Pons (tissue), 1 donor: ENCODE results near the gene ZSCAN5B.
"Not testable (repeated sequence)": the region's sequence is repeated elsewhere in the genome, so short reads cannot be mapped to it uniquely, and the experiment has no call there.

Experiments used
- DNase-seq: peaks from one replicate; pipeline ENCODE4 v3.0.0-alpha.2; 2016; ENCODE audit warnings: low spot score

ZSCAN5B gene

GRCh38 chr19:56175861-56176307 lies 21.7 kb downstream of the ZSCAN5B start, which contains the start of gene GALP:
TSS of gene GALP (plus strand) at chr19:56176008. CDS start at chr19:56177109, 1,101 bp downstream.
- DNase-seq, result not testable (repeated sequence)

DNA sequence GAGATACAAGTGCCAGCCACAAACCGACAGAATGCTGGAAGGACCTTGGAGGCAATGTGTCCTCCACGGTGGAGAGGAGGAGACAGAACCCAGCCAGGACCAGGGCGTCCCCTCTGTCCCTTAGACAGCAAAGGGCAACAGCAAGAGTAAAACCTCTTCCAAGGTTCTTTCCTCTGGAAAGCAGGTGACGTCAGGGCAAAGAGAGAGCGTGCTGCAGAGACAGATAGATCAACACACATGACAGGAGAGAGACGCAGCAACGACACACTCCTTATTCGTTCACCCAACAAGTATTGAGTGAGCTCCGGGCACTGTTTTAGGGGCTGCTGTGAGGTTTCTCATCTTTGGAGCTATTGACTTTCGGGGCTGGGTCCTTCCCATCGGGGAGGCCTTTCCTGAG lies 23.0 kb downstream of the ZSCAN5B start:
- no peak for DNase-seq

DNA sequence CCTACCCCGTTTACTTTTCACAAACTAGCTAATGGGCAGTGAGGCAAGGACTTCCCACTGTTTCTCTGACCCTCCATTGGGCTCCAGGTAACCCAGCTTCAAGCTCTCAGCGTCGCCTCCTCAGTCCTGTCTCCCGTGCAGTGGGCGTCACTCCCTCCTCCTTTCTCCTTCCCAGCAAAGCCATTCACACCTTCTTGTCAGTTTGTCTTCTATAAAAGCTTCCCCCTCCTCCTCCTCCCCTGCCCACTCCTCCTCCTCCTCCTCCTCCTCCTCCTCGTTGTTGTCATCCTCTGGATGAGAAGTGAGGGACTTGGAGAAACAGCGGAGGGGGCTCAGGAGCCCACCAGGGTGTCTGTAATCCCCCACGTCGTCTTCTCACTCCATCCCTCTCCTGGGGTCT lies 23.5 kb downstream of the ZSCAN5B start:
- no peak for DNase-seq

DNA sequence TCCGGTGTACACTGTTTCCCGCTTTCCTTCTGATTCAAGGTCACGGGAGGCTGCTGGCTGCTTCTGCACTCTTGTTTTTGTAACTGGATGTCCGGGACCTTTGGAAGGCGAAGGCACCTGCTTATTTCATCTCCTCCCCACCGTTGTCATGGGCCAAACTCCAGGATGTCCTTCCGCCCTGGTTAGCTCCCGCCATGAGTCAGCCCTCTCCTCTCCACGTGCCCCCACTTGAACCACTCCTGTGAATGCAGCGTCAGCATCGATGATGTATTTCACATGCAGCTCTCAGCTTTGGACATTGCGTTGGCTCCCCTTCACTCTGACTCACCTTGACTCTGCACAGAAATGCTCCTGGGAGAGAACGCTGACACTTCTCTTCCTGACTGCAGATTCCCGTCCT lies 27.3 kb downstream of the ZSCAN5B start:
- no peak for DNase-seq

DNA sequence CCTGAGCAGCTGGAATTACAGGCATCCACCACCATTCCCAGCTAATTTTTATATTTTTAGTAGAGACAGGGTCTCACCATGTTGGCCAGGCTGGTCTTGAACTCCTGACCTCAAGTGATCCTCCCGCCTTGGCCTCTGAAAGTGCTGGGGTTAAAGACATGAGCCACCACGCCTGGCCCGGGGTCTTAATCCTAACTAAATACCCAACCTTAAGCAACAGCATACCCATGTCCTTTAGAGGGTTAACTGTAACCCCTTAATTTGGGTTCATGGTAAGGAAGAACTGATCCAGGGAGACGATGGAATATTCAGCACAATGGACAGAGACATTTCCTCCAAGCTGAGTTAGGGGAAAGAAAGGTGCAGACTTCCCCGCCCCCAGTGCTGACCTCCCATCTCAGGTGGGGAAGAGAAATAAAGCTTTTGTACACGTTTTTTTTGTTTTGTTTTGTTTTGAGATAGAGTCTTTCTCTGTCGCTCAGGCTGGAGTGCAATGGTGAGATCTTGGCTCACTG lies 30.5 kb downstream of the ZSCAN5B start:
- DNase-seq, result no peak

DNA sequence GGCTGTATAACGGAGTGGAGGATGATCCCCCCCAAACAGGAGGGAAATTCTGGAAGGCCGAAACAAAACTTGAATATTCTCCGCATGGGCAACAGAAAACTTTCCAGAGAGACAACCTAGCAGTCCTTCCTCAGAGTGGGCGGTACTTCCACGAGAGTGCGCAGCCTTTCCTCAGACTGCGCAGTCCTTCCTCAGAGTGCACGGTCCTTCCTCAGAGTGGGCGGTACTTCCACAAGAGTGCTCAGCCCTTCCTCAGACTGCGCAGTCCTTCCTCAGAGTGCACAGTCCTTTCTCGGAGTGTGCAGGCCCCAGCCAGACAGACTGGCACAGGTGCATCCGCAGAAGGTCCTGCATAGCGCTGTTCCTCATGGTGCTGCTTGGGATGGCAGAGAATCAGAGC lies 34.5 kb downstream of the ZSCAN5B start:
- no peak for DNase-seq

DNA sequence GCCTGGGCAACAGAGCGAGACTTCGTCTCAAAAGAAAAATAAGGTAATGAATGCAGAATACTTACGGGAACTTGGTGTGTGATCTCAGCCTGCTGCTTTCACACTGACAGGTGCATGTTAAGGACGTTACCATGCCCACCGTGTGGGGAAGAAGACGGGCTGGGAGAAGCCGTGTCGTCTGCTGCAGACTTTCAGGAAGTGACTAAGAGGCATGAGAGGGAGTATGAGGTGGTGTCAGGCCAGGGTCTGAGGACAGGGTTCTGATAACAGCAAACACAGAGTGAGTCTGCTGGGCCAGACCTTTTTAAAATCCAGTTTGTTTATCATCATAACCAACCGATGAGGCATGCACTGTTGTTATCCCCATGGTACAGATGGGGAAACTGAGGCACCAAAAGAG lies 35.3 kb downstream of the ZSCAN5B start:
- no peak for DNase-seq

DNA sequence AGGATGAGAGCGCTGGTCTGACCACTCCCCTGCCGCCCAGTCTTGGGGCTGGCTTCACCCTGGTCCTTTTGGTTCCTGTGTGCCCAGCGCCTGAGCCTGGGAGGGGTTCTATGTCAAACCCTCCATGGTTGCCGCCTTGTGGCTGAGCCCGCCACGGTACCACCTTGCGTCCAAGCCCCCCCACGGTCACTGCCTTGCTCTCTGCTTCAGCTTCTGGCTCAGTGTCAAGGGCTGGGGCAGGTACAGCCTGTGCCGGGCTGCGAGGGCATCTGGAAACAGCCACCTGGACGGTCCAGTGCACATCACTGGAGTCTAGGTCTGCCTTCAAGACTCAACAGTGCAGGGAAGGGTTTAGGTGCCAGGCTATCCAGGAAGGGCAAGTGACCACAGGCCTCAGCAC lies 36.0 kb downstream of the ZSCAN5B start:
- DNase-seq, result no peak

DNA sequence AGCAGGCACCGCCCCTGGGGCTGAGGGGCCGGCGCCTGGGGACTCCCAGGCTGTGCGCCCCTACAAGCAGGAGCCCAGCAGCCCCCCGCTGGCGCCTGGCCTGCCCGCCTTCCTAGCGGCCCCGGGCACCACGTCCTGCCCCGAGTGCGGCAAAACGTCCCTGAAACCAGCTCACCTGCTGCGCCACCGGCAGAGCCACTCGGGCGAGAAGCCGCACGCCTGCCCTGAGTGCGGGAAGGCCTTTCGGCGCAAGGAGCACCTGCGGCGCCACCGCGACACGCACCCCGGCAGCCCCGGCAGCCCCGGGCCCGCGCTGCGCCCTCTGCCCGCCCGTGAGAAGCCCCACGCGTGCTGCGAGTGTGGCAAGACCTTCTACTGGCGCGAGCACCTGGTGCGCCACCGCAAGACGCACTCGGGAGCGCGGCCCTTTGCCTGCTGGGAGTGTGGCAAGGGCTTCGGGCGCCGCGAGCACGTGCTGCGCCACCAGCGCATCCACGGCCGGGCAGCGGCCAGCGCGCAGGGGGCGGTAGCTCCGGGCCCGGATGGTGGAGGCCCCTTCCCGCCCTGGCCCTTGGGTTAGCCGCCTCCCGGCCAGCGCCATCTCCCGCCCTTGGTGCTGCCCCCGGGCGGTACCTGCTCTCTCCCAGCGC lies 37.8 kb downstream of the ZSCAN5B start:
- no peak for DNase-seq

DNA sequence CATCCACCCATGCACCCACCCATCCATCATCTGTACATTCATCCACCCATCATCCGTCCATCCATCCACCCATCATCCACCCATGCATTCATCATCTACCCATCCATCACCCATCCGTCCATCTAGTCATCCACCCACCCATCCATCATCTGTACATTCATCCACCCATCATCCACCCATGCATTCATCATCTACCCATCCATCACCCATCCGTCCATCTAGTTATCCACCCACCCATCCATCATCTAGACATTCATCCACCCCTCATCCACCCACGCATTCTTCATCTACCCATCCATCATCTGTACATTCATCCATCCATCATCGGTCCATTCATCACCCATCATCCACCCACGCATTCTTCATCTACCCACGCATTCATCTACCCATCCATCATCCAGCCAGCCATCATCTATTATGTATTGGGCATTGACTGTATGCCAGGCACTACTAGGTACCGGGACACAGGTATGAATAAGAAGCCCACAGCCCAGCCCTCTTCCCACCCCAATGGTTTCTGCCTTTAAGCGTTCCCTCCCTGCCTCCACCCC lies 38.5 kb downstream of the ZSCAN5B start:
- no peak for DNase-seq

DNA sequence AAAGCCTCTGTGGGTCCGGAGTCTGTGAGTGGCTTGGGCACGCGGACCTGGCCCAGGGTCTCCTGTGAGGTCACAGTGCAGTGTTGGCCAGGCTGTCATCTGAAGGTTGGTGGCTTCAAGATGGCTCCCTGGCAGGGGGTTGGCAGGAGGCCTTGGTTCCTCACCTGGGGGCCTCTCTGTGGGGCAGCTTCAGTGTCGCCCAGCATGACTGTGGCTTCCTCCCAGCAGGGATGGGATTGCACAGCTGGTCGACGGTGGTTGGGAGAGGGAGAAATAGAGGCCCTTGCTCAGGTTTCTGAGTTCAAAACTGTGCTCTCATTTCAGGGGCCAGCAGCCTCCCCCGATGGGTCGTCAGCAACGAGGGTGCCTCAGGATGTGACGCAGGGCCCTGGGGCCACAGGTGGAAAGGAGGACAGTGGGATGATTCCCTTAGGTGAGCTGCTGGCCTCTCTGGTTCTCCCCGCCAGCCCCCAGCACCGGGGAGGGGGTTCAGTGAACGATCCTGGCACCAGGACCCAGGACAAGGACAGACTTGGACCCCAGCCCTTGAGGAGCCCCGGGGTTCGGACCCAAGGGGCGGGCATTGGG lies 39.3 kb downstream of the ZSCAN5B start:
- DNase-seq, result no peak

DNA sequence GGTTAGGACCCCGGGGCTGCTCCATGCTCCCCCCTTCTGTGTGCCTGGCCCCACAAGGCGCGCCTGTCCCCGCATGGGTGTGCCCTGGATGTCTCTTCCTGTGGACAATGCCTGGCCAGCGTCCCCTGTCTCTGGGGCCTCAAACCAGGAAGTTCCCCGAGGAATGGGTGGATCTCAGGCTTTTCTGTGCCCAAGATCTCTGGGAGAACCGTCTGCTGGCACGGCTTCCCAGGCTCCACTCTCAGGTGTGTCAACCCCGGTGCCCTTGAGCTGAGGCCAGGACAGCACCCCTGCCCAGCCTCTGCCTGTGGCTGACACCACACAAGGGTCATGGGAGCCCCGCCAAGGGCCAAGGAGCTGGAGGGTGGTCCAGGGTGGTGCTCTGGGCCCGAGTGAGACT lies 40.8 kb downstream of the ZSCAN5B start:
- DNase-seq, result no peak

- DNase-seq, result no peak
Measured at GRCh38 chr19:56155124-56155687, 42.4 kb downstream of the ZSCAN5B start.

DNA sequence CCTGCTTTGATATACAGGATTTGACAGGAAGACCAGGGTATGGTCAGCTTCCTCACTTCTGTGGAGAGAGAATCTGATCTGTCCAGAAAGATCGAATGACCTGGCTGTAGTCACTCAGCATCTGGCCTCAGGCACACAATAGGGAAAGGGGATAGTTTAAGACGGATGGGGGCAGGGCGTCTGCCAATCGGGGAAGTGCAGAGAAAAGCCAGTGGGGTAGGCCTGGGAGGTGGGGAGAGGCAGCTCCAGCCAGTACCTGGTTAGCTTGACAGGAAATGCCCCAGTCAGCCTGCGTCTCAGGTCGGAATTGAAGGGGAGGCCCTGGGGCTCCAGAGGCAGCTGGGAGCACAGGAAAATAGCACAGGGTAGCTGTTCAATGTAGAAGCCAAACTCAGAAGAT lies 44.1 kb downstream of the ZSCAN5B start:
- no peak for DNase-seq

DNA sequence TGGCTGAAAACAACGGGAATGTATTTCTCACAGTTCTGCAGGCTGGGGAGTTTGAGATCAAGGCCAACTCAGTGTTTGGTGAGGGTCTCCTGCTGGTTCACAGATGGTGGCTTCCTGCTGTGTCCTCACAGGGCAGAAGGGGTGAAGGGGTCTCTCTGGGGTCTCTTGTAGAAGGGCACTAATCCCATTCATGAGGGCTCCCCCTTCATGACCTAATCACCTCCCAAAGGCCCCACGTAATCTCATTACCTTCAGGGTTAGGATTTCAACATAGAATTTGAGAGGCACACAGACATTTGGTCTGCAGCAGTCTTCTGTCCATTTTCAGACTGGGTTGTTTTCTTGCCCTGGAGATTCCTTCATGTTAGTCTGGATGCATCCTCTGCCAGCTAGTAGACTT lies 44.9 kb downstream of the ZSCAN5B start:
- DNase-seq, result no peak

GRCh38 chr19:56150358-56150757 lies 47.2 kb downstream of the ZSCAN5B start:
- DNase-seq, result no peak

- no peak for DNase-seq
Measured at GRCh38 chr19:56149656-56150038, 47.9 kb downstream of the ZSCAN5B start.

- not testable (repeated sequence) for DNase-seq
Measured at GRCh38 chr19:56148955-56149655, 48.5 kb downstream of the ZSCAN5B start.

GRCh38 chr19:56148096-56148495 lies 49.5 kb downstream of the ZSCAN5B start:
- no peak for DNase-seq

GRCh38 chr19:56147307-56147706 lies 50.3 kb downstream of the ZSCAN5B start:
- no peak for DNase-seq

- DNase-seq, result no peak
Measured at GRCh38 chr19:56146904-56147303, 50.7 kb downstream of the ZSCAN5B start.

- no peak for DNase-seq
Measured at GRCh38 chr19:56145698-56146097, 51.9 kb downstream of the ZSCAN5B start.

GRCh38 chr19:56144831-56145230 lies 52.8 kb downstream of the ZSCAN5B start:
- DNase-seq, result no peak
